GM19025 (cell line): ENCODE results near the gene DPF3.

Source experiments
- ATAC-seq: cut with Tn5 transposase; IDR thresholded peaks from one replicate; pipeline ENCODE4 v1.9.1; 2021; ENCODE audit warnings: mild to moderate bottlenecking, low read depth, moderate library complexity; ENCODE audit not compliant: unreplicated experiment

Gene DPF3

DNA sequence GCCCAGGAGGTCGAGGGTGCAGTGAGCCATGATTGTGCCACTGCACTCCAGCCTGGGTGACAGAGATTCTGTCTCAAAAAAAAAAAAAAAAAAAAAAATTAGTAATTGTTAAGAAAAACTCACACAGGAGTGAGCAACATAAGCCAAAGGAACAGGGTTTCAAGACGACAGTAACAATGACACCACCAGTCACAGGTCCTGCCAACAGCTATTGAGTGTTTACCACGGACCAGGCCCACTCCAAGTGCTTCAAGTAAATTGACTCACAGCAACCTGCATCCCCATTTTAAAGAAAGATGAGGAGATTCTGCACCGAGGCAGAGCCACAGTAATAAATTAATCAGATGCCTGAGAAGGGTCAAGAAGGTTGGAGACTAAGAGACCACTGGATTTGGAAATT lies 194.5 kb downstream of the DPF3 start:
- ATAC-seq = no peak

GRCh38 chr14:72692696-72693095 lies 201.2 kb downstream of the DPF3 start:
- no peak for ATAC-seq

DNA sequence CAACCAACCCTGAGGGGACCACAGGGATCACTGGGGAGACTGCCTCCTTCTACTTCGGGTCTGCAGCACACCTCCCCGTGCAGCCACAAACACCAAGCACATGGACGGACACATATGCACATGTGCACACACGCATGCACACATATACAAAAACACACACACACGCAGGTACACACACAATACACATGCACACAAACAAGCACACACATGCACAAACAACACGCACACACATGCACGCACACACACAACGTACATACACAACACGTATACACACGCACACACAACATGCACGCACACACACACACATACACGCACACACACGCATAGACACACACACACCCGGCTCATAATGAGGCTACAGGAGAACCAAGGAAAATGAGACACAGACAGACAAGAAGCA lies 203.6 kb downstream of the DPF3 start:
- no peak for ATAC-seq

DNA sequence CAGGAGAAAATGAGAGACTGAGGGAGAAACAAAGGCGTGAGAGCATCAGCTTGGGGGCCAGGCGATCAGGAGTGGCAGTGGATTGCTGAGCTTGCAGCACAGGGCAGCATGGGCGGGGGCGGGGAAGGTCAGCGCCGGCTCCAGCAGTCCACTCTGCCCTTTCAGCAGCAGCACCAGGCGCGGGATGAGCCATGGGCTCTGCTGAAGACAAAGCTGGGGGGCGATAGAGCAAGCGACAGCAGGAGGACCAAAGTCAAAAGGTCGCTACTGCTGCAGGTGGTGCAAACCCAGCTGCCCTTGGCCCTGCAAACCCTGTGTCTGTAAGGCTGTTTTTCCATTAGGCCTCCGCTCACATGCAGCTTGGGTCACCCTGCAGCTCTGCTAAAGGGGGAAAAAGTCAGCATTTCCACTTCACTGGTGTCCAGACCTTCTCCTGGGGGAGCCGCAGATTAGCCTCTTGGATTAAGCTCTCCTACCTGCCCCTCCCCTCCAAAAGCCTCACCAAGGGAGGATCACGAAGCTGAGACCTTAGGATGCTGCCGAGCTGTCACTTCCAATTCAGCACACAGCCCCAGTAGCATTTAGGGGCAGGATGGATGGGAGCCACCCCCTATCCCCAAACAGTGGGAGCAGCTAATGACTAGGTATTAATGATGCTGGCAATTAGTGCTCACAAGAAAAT lies 204.8 kb downstream of the DPF3 start:
- ATAC-seq = no peak

DNA sequence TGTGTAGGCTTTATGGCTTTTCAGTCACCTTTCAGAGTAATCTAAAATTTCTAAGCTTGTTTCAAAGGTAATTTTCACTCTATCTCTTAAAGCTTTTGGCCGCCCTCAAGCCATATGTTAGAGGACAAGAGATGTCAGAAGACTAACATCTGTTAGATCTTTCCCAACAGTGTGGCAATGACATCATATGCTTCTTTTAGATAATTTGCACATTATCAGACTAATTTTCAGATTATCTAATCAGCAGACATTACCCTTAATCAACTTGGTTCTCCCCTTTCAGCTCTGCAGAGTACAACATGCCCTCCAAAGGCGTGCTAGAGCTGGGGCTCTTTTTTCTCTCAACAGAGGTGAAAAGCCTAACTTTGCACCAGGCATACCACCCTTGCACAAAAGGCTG lies 207.1 kb downstream of the DPF3 start:
- no peak for ATAC-seq

DNA sequence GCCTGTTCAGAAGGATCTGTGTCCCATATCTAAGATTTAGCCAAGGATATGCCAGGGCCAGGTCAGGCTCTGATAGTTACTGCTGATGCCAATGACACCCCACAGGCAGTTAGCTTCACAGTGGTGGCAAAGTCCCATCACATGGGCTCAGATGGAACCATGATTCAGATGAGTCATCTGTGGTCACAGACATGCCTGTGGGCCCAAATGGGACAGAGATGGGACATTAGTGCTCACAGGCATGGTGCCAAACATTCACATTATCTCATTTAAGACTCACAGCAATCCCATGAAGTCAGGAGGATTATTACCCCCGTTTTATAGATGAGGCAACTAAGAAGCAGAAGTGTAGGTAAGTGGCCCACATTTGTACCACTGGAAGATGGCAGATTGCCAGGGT lies 207.8 kb downstream of the DPF3 start:
- no peak for ATAC-seq

DNA sequence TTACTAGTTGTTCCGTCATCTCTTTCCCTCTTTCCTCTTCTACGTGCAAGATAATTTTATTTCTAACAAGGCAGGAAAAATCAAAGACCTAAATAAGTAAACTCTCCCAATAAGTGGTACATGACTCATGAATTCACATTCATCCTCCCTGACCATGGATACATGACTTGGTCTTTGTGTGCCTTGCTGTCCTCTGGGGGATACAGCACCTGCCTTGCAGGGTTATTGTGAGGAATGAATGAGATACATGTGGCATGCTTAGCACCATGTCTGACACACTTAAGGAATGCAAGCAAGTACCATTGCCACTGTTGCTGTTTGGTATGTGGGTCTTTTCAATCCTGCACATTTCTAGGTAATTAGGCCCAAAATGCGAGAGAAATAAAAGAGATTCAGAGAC lies 208.4 kb downstream of the DPF3 start:
- no peak for ATAC-seq

GRCh38 chr14:72683787-72684186 lies 210.1 kb downstream of the DPF3 start:
- ATAC-seq = no peak

- no peak for ATAC-seq
These were observed 211.7 kb downstream of the DPF3 start for GRCh38 chr14:72682188-72682587.

GRCh38 chr14:72680853-72681640 lies 212.9 kb downstream of the DPF3 start:
- ATAC-seq = no peak

GRCh38 chr14:72679536-72680151 lies 214.3 kb downstream of the DPF3 start:
- ATAC-seq = no peak

DNA sequence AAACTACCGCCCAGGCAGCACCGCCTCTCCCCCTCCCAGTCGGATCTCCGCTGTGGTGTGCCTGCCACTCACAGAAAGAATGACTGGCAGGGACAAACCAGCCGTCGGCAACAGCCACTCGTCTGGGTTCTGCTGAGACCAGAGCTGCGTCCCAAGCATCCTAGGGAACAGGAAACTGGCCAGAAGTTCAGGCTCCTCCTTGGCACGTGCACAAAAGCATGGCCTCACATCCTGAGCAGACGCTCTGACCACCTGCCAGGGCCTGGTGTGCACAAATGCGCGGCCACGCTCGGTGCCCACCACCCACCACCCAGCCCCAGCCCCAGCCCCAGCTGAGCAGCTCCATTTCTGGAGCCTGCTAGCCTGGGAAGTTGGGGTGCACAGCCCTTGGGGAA lies 214.8 kb downstream of the DPF3 start:
- ATAC-seq = no peak

GRCh38 chr14:72678356-72678755 lies 215.5 kb downstream of the DPF3 start:
- no peak for ATAC-seq

DNA sequence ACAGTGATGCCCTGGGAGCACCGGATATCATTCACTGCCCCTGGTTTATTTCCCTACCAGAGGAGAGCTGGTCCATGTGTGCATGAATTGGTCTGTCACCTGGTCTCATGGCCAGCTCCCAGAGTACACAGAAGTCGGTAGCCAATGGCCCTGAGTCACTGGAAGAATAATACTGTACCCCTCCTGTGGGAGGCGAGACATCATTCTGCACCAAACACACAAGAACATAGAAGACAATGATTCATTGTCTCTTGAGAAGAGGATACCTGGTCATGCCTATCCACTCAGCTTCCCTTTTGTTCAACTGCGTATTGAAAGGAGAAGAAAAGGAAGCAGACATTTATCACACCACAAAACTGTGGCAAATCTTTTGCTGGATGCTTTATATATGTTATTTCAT lies 216.2 kb downstream of the DPF3 start:
- no peak for ATAC-seq

- ATAC-seq = no peak
These were observed 218.8 kb downstream of the DPF3 start for GRCh38 chr14:72675126-72675525.

- no peak for ATAC-seq
These were observed 220.7 kb downstream of the DPF3 start for GRCh38 chr14:72673179-72673578.

- no peak for ATAC-seq
These were observed 227.3 kb downstream of the DPF3 start for GRCh38 chr14:72666610-72667009.

GRCh38 chr14:72665259-72665658 lies 228.6 kb downstream of the DPF3 start:
- no peak for ATAC-seq

- no peak for ATAC-seq
These were observed 229.2 kb downstream of the DPF3 start for GRCh38 chr14:72664651-72665050.

DNA sequence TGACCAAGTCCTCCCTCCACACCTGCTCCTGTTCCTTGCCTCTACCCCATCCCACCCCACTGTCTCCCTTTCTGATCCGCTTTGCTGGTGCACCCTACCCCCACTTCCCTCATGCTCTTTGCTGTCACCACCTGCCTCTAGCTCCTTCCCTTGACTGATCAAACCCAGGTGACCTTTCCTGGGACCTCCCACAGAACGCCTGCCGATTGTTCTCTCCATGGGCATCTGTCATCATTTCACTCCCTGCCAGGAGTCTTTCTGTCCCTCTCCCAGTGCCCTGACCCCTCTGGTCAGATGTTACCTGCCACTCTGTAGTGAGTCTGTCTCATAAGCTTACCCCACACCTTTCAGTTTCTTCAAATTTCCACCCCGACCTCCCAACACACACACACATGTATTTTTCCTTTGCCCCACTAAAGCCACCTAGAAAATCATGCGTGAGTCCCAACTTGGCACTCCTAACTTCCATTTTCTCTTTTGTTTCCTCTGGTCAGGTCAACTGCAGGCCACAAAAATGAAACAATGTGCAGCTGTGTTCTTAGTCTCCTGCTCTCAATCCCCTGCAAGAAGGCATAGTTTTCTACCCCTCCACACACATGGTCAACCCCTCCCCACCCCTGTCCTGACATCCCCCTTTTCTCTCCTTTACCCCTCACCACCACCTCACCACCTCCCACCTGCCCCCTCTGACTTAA lies 229.8 kb downstream of the DPF3 start:
- no peak for ATAC-seq

DNA sequence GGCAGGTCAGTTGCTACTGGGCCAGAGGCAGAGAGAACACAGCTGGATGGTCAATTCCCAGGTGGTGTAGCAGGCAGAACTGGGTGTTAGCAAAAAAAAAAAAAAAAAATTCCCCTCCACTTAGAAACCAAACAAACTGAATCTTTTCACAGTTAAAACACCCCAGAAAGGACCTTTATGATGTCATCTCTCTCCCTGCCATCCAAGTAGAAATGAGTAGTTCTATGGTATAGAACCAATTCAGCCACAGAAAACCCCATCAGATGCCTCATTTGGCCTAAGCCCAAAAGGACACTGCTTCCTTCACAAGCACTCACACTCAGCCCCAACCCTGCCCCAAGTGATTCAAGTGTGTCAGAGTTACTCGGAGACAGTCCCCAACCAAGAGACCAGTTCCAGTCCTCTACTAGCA lies 230.8 kb downstream of the DPF3 start:
- no peak for ATAC-seq
